OCI-LY1 (cell line): Measurements from ENCODE around the gene CMTM8.

Source experiments
- H2AFZ ChIP-seq: fragments of 200-600 bp; sonication (generic), shearing (Covaris generic); 2 replicates; pipeline ENCODE4 v1.6.0; 2014; ENCODE audit warnings: antibody characterized with exemption, mild to moderate bottlenecking, low read length
- H3F3A ChIP-seq: fragments of 200-600 bp; sonication (generic), shearing (Covaris generic); 2 replicates; pipeline ENCODE4 v1.6.0; 2014; ENCODE audit warnings: mild to moderate bottlenecking, antibody characterized with exemption, low read length, moderate library complexity; ENCODE audit not compliant: insufficient read depth
- H3K27ac ChIP-seq: fragments of 200-600 bp; sonication (generic); 2 replicates; pipeline ENCODE4 v1.5.1; 2014; ENCODE audit warnings: low read length, mixed run types, mild to moderate bottlenecking, low read depth; ENCODE audit not compliant: poor library complexity, severe bottlenecking
- H3K27me3 ChIP-seq: fragments of 200-600 bp; sonication (generic); 2 replicates; pipeline ENCODE4 v1.6.0; 2014; ENCODE audit warnings: antibody characterized with exemption, mild to moderate bottlenecking, low read length, moderate library complexity; ENCODE audit not compliant: insufficient read depth
- H3K36me3 ChIP-seq: fragments of 200-600 bp; sonication (generic); 2 replicates; pipeline ENCODE4 v1.6.1; 2014; ENCODE audit warnings: mild to moderate bottlenecking, antibody characterized with exemption, low read length, moderate library complexity, mixed read lengths; ENCODE audit not compliant: insufficient read depth
- H3K4me1 ChIP-seq: fragments of 200-600 bp; sonication (generic); 2 replicates; pipeline ENCODE4 v1.5.1; 2014; ENCODE audit warnings: mild to moderate bottlenecking, low read length, moderate library complexity; ENCODE audit not compliant: insufficient read depth, severe bottlenecking
- H3K4me2 ChIP-seq: fragments of 200-600 bp; sonication (generic), shearing (Covaris generic); 2 replicates; pipeline ENCODE4 v1.6.1; 2014; ENCODE audit warnings: low read length
- H3K4me3 ChIP-seq: fragments of 200-600 bp; sonication (generic); 2 replicates; pipeline ENCODE4 v1.5.1; 2014; ENCODE audit warnings: low read length, low read depth, mild to moderate bottlenecking, mixed read lengths; ENCODE audit not compliant: poor library complexity, severe bottlenecking
- H3K79me2 ChIP-seq: fragments of 200-600 bp; shearing (Covaris generic); 2 replicates; pipeline ENCODE4 v1.6.1; 2016; ENCODE audit warnings: mixed run types, low read length, mixed read lengths; ENCODE audit not compliant: insufficient read depth
- H3K9ac ChIP-seq: fragments of 200-600 bp; sonication (generic), shearing (Covaris generic); 2 replicates; pipeline ENCODE4 v1.6.1; 2014; ENCODE audit warnings: mild to moderate bottlenecking, low read length, mixed read lengths
- H3K9me2 ChIP-seq: fragments of 200-600 bp; sonication (generic), shearing (Covaris generic); 2 replicates; pipeline ENCODE4 v1.6.1; 2014; ENCODE audit warnings: low read depth, mild to moderate bottlenecking, low read length, mixed read lengths
- H3K9me3 ChIP-seq: fragments of 200-600 bp; shearing (Covaris generic); 2 replicates; pipeline ENCODE4 v1.6.1; 2014; ENCODE audit warnings: low read length, mixed read lengths
- H4K20me1 ChIP-seq: fragments of 200-600 bp; sonication (generic), shearing (Covaris generic); 2 replicates; pipeline ENCODE4 v1.6.0; 2016; ENCODE audit warnings: mild to moderate bottlenecking, low read length; ENCODE audit not compliant: insufficient read depth
- EZH2 ChIP-seq: fragments of 200-600 bp; sonication (generic), shearing (Covaris generic); IDR thresholded peaks from 2 replicates; pipeline ENCODE4 v1.8.0; 2017; ENCODE audit warnings: borderline replicate concordance, mixed run types, mild to moderate bottlenecking, antibody characterized with exemption, low read length, moderate library complexity, mixed read lengths
- TF ChIP-seq, protein P1 (sequence below): fragments of 200-600 bp; sonication (generic), shearing (Covaris generic); IDR thresholded peaks from 2 replicates; pipeline ENCODE4 v1.5.1; 2017; ENCODE audit warnings: mild to moderate bottlenecking, antibody characterized with exemption, low read length, moderate library complexity, mixed read lengths

CMTM8 gene

GRCh38 chr3:32245200-32245599, 6.7 kb downstream of the CMTM8 start:
- Histone ChIP-seq H3K9me2 (no peaks in the 10 kb centered on the region), H3K27ac (no peak overlapping the region), H3K36me3 (no peaks in the 10 kb centered on the region), H4K20me1 (no peaks in the 10 kb centered on the region), H3K4me3 (no peak overlapping the region), H2AFZ (no peak overlapping the region), H3K27me3 (no peaks in the 10 kb centered on the region), H3K79me2 (no peaks in the 10 kb centered on the region), H3F3A (no peaks in the 10 kb centered on the region), H3K9me3 (no peaks in the 10 kb centered on the region), H3K4me1 (peaks cover 2% of the 10 kb centered on the region), H3K4me2 (no peak overlapping the region), H3K9ac (no peak overlapping the region)
- no peak for TF ChIP-seq EZH2
- TF ChIP-seq, protein P1, sequence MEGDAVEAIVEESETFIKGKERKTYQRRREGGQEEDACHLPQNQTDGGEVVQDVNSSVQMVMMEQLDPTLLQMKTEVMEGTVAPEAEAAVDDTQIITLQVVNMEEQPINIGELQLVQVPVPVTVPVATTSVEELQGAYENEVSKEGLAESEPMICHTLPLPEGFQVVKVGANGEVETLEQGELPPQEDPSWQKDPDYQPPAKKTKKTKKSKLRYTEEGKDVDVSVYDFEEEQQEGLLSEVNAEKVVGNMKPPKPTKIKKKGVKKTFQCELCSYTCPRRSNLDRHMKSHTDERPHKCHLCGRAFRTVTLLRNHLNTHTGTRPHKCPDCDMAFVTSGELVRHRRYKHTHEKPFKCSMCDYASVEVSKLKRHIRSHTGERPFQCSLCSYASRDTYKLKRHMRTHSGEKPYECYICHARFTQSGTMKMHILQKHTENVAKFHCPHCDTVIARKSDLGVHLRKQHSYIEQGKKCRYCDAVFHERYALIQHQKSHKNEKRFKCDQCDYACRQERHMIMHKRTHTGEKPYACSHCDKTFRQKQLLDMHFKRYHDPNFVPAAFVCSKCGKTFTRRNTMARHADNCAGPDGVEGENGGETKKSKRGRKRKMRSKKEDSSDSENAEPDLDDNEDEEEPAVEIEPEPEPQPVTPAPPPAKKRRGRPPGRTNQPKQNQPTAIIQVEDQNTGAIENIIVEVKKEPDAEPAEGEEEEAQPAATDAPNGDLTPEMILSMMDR = no peak

- Histone ChIP-seq H3K79me2 (no peaks in the 10 kb centered on the region), H3K27me3 (no peaks in the 10 kb centered on the region), H3K4me2 (no peak overlapping the region), H3F3A (no peaks in the 10 kb centered on the region), H3K4me1 (no peaks in the 10 kb centered on the region), H3K9me2 (no peaks in the 10 kb centered on the region), H3K4me3 (no peak overlapping the region), H3K9me3 (no peaks in the 10 kb centered on the region), H3K9ac (no peak overlapping the region), H4K20me1 (no peaks in the 10 kb centered on the region), H3K27ac (no peak overlapping the region), H3K36me3 (no peaks in the 10 kb centered on the region), H2AFZ (no peak overlapping the region)
- no peak for TF ChIP-seq EZH2
- TF ChIP-seq, protein P1 = no peak
These were observed 7.7 kb downstream of the CMTM8 start for GRCh38 chr3:32246079-32246675.

DNA sequence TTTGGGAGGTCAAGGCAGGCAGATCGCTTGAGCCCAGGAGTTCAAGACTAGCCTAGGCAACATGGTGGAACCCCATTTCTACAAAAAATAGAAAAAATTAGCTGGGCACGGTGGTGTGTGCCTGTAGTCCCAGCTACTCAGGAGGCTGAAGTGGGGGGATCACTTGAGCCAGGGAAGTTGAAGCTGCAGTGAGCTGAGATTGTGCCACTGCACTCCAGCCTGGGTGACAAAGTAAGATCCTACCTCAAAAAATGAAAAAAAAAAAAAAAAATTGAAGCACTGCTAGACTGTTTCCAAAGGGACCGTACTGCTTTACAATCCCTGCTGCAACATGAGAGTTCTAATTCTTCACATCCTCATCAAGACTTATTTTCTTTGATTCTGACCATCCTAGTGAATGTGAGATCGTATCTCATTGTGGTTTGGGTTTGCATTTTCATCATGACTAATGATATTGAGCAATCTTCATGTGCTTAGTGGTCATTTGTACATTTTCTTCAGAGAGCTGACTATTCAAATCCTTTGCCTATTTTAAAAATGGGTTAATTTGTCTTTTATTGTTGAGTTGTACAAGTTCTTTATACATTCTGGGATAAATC, 10.8 kb downstream of the CMTM8 start:
- no peak overlapping the region for H3K4me2 ChIP-seq
- H3F3A ChIP-seq = no peaks in the 10 kb centered on the region
- H3K36me3 ChIP-seq = no peaks in the 10 kb centered on the region
- H3K9me2 ChIP-seq = no peaks in the 10 kb centered on the region
- no peaks in the 10 kb centered on the region for H3K79me2 ChIP-seq
- H3K27me3 ChIP-seq = no peaks in the 10 kb centered on the region
- H4K20me1 ChIP-seq = no peaks in the 10 kb centered on the region
- no peak overlapping the region for H2AFZ ChIP-seq
- TF ChIP-seq, protein P1 = no peak
- TF ChIP-seq EZH2 = no peak
- peaks cover 4% of the 10 kb centered on the region; the same call in 1 of the 2 replicates for H3K9me3 ChIP-seq
- H3K9ac ChIP-seq = no peak overlapping the region
- H3K4me3 ChIP-seq = no peak overlapping the region
- H3K27ac ChIP-seq = no peak overlapping the region
- H3K4me1 ChIP-seq = no peaks in the 10 kb centered on the region
